ENCODE measurements around the gene SHANK1. TPM values are rescaled to one million over a fixed set of nuclear protein-coding genes. Genes with fewer than 3 reads are reported as not detected.

Gene SHANK1
- total and polyA plus RNA-seq, 2 of the 13 experiments (the other 11 are each of a cell fraction or from before 2014, with no cell fraction given): not detected

DNA sequence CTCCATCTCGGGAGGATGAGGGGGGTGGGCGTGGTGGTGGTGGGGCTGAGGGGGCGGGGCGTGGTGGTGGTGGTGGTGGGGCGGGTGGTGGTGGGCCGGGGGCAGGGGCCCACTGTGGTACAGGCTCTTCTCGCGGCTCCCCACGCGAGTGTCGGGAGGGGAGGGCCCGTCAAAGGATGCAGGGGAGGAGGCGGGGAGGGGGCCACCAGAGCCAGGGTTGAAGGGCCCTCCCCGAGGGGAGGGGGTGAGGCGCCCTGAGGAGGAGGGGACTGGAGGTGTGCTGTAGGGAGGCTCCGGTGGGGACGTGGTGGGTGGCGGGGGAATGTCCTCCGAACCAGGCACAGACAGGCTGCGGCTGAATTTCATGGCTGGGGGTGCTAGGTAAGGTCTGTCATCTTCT is 50.7 kb downstream of the SHANK1 start:
- Histone ChIP-seq H3K9ac (ENCODE audit: insufficient read depth, low read depth, low read length) (no peak overlapping the region), H3K79me2 (ENCODE audit: insufficient read depth, low read length) (no peaks in the 10 kb centered on the region), H3K4me1 (ENCODE audit: insufficient read depth, low read length) (no peaks in the 10 kb centered on the region), H4K20me1 (ENCODE audit: insufficient read depth, low read length) (no peaks in the 10 kb centered on the region), H3K4me2 (ENCODE audit: low read depth, low read length) (no peak overlapping the region), H3K4me3 (replicated peaks in 1 of 3; ENCODE audit: insufficient read depth in 1 of 3, low read depth in 2 of 3, low read length in 3 of 3) (no peak overlapping the region), H3K9me3 (ENCODE audit: low read length) (no peaks in the 10 kb centered on the region; the same call in 1 of the 2 replicates), H3K36me3 (replicated peaks in 1 of 2; ENCODE audit: control insufficient read depth in 1 of 2, insufficient read depth in 2 of 2, low read length in 2 of 2) (no peaks in the 10 kb centered on the region), H2AFZ (ENCODE audit: low read length) (no peak overlapping the region), H3K27ac (ENCODE audit: extremely low read length, insufficient read depth, low read length) (no peak overlapping the region), H3K27me3 (ENCODE audit: control insufficient read depth in 1 of 2, insufficient read depth in 2 of 2, low read length in 2 of 2) (peaks cover 6 to 36% of the 10 kb centered on the region in 2 experiments; a peak in 4 of 5 replicates)
- in situ Hi-C loops (cut with HindIII; ENCODE audit: extremely low pct_ligation_motif_present, low pct_unique_long_range_greater_than_20kb) (no loop called here), intact Hi-C loops (cut with micrococcal nuclease; ENCODE audit: unreplicated experiment) (no loop called here)
- FAIRE-seq (no peak), DNase-seq (ENCODE audit: low spot score) (no peak), ATAC-seq (no peak)
- ChIA-PET POLR2A (no interaction called here), CTCF (ENCODE audit: low intra/inter-chr PET ratio, low total read pairs) (interaction anchor here (1.1 to 1.5 kb wide), 2 partner anchors 115 to 253 kb away, joined by 3 to 8 read pairs; no protein-coding TSS in a partner anchor)
- BruUV-seq (replicated peaks): no TSS peak
- TF ChIP-seq MED1 (CRISPR knock-in tag; IDR thresholded peaks at IDR 0.05) (no peak), KLF9 (CRISPR knock-in tag; IDR thresholded peaks at IDR 0.05; ENCODE audit: low read depth) (no peak), ZNF777 (CRISPR knock-in tag; IDR thresholded peaks at IDR 0.05) (no peak), EHMT2 (IDR thresholded peaks at IDR 0.05; ENCODE audit: borderline replicate concordance, low read depth, low read length) (no peak), TARDBP (CRISPR knock-in tag; IDR thresholded peaks at IDR 0.05) (no peak), BORCS8-MEF2B (CRISPR knock-in tag; IDR thresholded peaks at IDR 0.05) (no peak), ARNT (IDR thresholded peaks at IDR 0.05) (no peak)
- 72% methylated on average over 9 of the region's 20 CpGs for WGBS (ENCODE audit: low lambda C conversion rate)

GRCh38 chr19:50668416-50668815 is 51.2 kb downstream of the SHANK1 start:
- Histone ChIP-seq H3K79me2 (ENCODE audit: insufficient read depth, low read length) (no peaks in the 10 kb centered on the region), H3K4me3 (replicated peaks in 1 of 3; ENCODE audit: insufficient read depth in 1 of 3, low read depth in 2 of 3, low read length in 3 of 3) (no peak overlapping the region), H3K27ac (ENCODE audit: extremely low read length, insufficient read depth, low read length) (no peak overlapping the region), H4K20me1 (ENCODE audit: insufficient read depth, low read length) (no peaks in the 10 kb centered on the region), H3K36me3 (replicated peaks in 1 of 2; ENCODE audit: control insufficient read depth in 1 of 2, insufficient read depth in 2 of 2, low read length in 2 of 2) (no peaks in the 10 kb centered on the region), H3K27me3 (ENCODE audit: control insufficient read depth in 1 of 2, insufficient read depth in 2 of 2, low read length in 2 of 2) (peaks cover 6 to 35% of the 10 kb centered on the region in 2 experiments; a peak in 4 of 5 replicates), H3K4me1 (ENCODE audit: insufficient read depth, low read length) (no peaks in the 10 kb centered on the region), H2AFZ (ENCODE audit: low read length) (no peak overlapping the region), H3K9ac (ENCODE audit: insufficient read depth, low read depth, low read length) (no peak overlapping the region), H3K9me3 (ENCODE audit: low read length) (no peaks in the 10 kb centered on the region; the same call in 1 of the 2 replicates), H3K4me2 (ENCODE audit: low read depth, low read length) (no peak overlapping the region)
- DNase-seq (ENCODE audit: low spot score) (no peak), FAIRE-seq (no peak), ATAC-seq (no peak)
- intact Hi-C loops (cut with micrococcal nuclease; ENCODE audit: unreplicated experiment) (no loop called here), in situ Hi-C loops (cut with HindIII; ENCODE audit: extremely low pct_ligation_motif_present, low pct_unique_long_range_greater_than_20kb) (no loop called here)
- CTCF ChIA-PET (ENCODE audit: low intra/inter-chr PET ratio, low total read pairs): interaction anchor here (1.5 kb wide), 1 partner anchor 115 kb away, joined by 8 read pairs; no protein-coding TSS in a partner anchor
- POLR2A ChIA-PET: no interaction called here
- WGBS (ENCODE audit: low lambda C conversion rate): no CpG with 5 or more reads among the region's 49 CpGs
- no TSS peak for BruUV-seq (replicated peaks)
- TF ChIP-seq, protein P1, sequence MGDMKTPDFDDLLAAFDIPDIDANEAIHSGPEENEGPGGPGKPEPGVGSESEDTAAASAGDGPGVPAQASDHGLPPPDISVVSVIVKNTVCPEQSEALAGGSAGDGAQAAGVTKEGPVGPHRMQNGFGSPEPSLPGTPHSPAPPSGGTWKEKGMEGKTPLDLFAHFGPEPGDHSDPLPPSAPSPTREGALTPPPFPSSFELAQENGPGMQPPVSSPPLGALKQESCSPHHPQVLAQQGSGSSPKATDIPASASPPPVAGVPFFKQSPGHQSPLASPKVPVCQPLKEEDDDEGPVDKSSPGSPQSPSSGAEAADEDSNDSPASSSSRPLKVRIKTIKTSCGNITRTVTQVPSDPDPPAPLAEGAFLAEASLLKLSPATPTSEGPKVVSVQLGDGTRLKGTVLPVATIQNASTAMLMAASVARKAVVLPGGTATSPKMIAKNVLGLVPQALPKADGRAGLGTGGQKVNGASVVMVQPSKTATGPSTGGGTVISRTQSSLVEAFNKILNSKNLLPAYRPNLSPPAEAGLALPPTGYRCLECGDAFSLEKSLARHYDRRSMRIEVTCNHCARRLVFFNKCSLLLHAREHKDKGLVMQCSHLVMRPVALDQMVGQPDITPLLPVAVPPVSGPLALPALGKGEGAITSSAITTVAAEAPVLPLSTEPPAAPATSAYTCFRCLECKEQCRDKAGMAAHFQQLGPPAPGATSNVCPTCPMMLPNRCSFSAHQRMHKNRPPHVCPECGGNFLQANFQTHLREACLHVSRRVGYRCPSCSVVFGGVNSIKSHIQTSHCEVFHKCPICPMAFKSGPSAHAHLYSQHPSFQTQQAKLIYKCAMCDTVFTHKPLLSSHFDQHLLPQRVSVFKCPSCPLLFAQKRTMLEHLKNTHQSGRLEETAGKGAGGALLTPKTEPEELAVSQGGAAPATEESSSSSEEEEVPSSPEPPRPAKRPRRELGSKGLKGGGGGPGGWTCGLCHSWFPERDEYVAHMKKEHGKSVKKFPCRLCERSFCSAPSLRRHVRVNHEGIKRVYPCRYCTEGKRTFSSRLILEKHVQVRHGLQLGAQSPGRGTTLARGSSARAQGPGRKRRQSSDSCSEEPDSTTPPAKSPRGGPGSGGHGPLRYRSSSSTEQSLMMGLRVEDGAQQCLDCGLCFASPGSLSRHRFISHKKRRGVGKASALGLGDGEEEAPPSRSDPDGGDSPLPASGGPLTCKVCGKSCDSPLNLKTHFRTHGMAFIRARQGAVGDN (CRISPR knock-in tag; IDR thresholded peaks at IDR 0.05): no peak
- no peak for TF ChIP-seq HOMEZ (CRISPR knock-in tag; IDR thresholded peaks at IDR 0.05; ENCODE audit: low read depth)
- no peak for TF ChIP-seq ZNF138 (CRISPR knock-in tag; IDR thresholded peaks at IDR 0.05; ENCODE audit: low read depth)
- no peak for TF ChIP-seq RXRB (CRISPR knock-in tag; IDR thresholded peaks at IDR 0.05; ENCODE audit: borderline replicate concordance)
- no peak for TF ChIP-seq RFXANK (CRISPR knock-in tag; IDR thresholded peaks at IDR 0.05)
- no peak for TF ChIP-seq PCBP1 (IDR thresholded peaks at IDR 0.05; ENCODE audit: borderline replicate concordance, low read depth, low read length)

Data from HepG2 (cell line).